HG03025 (cell line): ENCODE measurements around the gene HECTD2.
"Not testable (repeated sequence)": the region's sequence is repeated elsewhere in the genome, so short reads cannot be mapped to it uniquely, and the experiment has no call there.

Source experiments
- ATAC-seq: cut with Tn5 transposase; IDR thresholded peaks from one replicate; pipeline ENCODE4 v1.9.1; 2021; ENCODE audit warnings: mild to moderate bottlenecking, moderate library complexity; ENCODE audit not compliant: unreplicated experiment, low FRiP score

The HECTD2 gene

GRCh38 chr10:91560827-91561226 is 150.7 kb downstream of the HECTD2 start:
- not testable (repeated sequence) for ATAC-seq

GRCh38 chr10:91562839-91563581 is 152.9 kb downstream of the HECTD2 start:
- ATAC-seq, result no peak

- ATAC-seq, result no peak
These were observed 153.9 kb downstream of the HECTD2 start for GRCh38 chr10:91564026-91564425.
